GM12865 (cell line): ENCODE results near the gene UNC45B.

ENCODE experiments used
- DNase-seq: peaks from one replicate; pipeline ENCODE4 v3.0.0; 2010; ENCODE audit warnings: low read depth
- H3K4me3 ChIP-seq: 2 replicates; pipeline ENCODE4 v1.5.1; 2011; ENCODE audit warnings: mild to moderate bottlenecking, low read depth, low read length, control low read depth
- TF ChIP-seq, protein P1 (sequence below): IDR thresholded peaks from 2 replicates; pipeline ENCODE4 v1.5.1; 2011; ENCODE audit warnings: low read length, control low read depth, low read depth, inconsistent platforms; ENCODE audit not compliant: insufficient read depth; ENCODE audit errors: missing control alignments

The UNC45B gene

DNA sequence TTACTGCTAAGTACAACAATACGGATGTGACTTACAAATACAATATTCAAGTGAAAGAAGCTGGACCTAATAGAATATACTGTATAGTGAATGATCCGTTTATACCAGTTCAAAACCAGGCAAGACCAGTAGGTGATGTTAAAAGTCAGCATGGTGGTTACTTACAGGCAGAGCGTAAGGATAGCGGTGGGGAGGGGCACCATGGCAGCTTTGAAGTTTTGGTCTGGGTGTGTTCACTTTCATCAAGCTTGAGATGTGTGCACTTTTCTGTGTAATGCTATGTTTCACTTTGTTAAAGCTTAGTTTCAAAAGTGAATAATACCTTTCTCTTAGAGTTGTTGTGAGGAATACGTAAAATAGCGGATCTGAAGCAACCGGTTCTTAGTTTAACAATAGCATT lies 63.1 kb downstream of the UNC45B start:
- no peak for DNase-seq
- TF ChIP-seq, protein P1, sequence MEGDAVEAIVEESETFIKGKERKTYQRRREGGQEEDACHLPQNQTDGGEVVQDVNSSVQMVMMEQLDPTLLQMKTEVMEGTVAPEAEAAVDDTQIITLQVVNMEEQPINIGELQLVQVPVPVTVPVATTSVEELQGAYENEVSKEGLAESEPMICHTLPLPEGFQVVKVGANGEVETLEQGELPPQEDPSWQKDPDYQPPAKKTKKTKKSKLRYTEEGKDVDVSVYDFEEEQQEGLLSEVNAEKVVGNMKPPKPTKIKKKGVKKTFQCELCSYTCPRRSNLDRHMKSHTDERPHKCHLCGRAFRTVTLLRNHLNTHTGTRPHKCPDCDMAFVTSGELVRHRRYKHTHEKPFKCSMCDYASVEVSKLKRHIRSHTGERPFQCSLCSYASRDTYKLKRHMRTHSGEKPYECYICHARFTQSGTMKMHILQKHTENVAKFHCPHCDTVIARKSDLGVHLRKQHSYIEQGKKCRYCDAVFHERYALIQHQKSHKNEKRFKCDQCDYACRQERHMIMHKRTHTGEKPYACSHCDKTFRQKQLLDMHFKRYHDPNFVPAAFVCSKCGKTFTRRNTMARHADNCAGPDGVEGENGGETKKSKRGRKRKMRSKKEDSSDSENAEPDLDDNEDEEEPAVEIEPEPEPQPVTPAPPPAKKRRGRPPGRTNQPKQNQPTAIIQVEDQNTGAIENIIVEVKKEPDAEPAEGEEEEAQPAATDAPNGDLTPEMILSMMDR: no peak
- no peak overlapping the region for H3K4me3 ChIP-seq

DNA sequence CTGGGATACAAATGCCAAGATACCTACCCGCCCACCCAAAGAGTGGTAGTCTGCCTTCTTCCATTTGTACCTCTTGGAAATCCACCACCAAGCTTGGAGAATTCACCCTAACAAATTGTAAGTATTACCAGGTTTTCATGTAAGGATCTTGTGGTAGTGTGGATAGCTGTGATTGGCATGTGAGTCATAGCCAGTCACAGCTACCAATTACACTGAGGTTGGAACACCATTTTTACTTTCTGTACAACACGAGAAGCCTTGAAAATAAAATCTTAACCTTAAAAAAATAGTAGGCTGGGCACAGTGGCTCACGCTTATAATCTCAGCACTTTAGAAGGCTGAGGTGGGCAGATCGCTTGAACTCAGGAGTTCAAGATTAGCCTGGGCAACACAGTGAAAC lies 65.1 kb downstream of the UNC45B start:
- TF ChIP-seq, protein P1: no peak
- H3K4me3 ChIP-seq: no peak overlapping the region
- no peak for DNase-seq

DNA sequence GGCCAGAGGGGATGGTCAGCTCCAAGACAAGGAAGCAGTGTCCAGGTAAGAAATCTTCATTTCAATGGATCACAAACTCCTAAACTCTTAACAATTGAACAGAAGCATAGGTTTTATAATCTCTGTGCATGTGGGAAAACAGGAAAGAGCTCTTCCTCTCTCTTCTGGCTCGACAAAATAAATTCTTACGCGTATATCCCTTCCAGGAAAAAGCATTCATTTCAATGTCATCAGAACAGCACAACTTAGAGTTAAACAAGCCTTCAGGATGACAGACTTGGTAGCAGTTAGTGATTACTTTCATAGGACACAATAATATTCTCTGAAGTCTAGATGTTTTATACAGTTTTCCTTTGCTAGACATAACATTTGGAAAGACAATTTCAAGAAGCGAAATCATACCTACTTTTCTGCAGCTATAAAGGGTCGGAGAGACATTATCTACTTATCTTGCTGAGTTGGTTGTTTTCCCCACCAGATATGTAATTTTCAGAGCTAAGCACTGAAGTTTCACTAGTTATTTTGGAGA lies 65.9 kb downstream of the UNC45B start:
- TF ChIP-seq, protein P1: no peak
- no peak overlapping the region for H3K4me3 ChIP-seq
- no peak for DNase-seq

DNA sequence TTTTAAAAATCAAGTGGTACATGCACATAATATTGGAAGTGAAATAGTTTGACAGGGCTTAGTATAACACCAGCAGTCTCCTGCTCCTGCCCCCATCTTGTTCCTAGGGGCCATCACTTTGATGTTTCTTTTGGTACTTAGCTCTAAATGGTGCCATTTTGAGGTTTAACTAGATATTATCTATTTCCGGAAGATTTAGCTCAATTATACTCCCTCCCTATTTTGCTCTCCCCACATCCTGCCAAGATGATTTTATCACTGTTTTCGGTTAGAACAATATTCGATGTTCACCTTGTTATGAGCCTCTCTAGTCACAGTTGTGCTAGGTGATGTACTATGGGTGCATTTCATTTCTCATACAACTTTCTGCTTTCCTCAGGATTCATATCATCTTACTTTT lies 66.6 kb downstream of the UNC45B start:
- DNase-seq: no peak
- no peak overlapping the region for H3K4me3 ChIP-seq
- TF ChIP-seq, protein P1: no peak

DNA sequence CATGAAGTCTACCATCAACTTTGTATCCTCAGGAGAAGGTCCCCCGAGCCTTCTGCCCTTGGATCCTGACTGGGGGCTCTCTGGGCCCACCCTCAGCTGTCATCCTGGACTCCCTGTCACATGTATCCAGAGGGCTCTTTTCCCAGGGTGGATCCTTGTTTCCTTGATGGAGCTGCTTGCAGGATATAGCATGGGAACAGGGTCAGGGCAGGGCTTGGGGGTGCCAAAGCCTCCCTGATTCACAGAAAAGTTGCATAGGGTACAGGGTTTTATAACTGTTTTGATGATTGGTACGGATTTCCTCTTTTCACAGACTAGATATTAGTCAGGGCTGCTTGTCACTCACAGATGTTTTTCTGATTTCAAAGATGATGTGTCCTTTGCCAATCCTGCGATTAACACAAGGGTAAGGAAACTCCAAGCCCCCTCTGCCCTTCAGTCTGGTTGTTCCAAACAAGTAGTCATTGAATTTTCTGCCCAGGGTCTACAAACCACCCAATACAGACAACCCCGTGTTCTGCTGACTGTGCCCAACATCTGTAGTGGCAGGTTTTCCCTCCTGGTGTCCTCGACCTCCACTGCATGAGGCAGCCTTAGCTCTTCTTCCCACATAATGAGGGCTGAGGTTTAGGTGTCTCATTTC lies 67.1 kb downstream of the UNC45B start:
- H3K4me3 ChIP-seq: no peak overlapping the region
- TF ChIP-seq, protein P1: no peak
- no peak for DNase-seq

GRCh38 chr17:35217107-35217506 lies 69.5 kb downstream of the UNC45B start:
- no peak for DNase-seq
- no peak overlapping the region for H3K4me3 ChIP-seq
- TF ChIP-seq, protein P1: no peak

DNA sequence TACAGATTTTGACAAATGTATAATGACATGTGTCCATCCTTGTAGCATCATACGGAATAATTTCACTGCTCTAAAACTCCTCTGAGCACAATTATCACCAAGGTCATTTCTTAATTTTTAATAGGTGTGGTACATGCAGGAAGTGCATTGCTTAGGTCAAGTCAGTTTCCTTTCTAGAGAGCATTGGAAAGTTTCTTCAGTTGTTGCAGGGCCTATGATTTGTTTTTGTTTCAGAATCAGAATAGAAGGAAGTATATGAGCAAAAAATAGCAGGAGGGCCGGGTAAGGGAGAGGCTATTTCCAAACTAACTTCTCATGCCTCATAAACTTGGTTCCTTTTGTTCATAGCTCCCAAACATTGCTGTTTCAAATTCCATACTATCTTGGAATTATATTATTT lies 71.3 kb downstream of the UNC45B start:
- TF ChIP-seq, protein P1: no peak

More for the DNA sequence above, 71.3 kb downstream of the UNC45B start:
- DNase-seq: peak; percentile 14
- no peak overlapping the region for H3K4me3 ChIP-seq
